Endothelial cell of umbilical vein (primary cell): ENCODE data around the gene TBP. TPM values are rescaled to one million over a fixed set of nuclear protein-coding genes. Genes with fewer than 3 reads are reported as not detected.
"Not testable (repeated sequence)": the region's sequence is repeated elsewhere in the genome, so short reads cannot be mapped to it uniquely, and the experiment has no call there.

Experiments
- BruUV-seq: library from RNA; stranded (reverse); fragments of 400-500 nt; replicated peaks from 2 replicates; lab custom pipeline; 2021; lab: Mats Ljungman, UMichigan
- CTCF ChIA-PET: fragments of 300-600, 350-600 bp; sonication (Branson Sonifier 250); formaldehyde crosslinking; loops from one replicate; lab custom pipeline; 2021; ENCODE audit warnings: antibody characterized with exemption, inconsistent platforms; lab: Charles Lee
- POLR2A ChIA-PET: fragments of 300-600, 350-600 bp; sonication (Branson Sonifier 250); formaldehyde crosslinking; loops from one replicate; lab custom pipeline; 2021; ENCODE audit warnings: antibody characterized with exemption, inconsistent platforms; lab: Charles Lee
- DNase-seq: peaks from one replicate; pipeline ENCODE4 v3.0.0-alpha.2; 2011; ENCODE audit warnings: low read depth, low spot score
- FAIRE-seq: peaks from 2 replicates; lab custom pipeline; 2011; peaks lifted over from hg19 to GRCh38; lab: Jason Lieb, UNC
- H2AFZ ChIP-seq: 2 replicates; pipeline ENCODE4 v1.6.0; 2012; ENCODE audit warnings: low read depth, low read length, control low read depth, inconsistent platforms
- H3K27ac ChIP-seq: 2 replicates; pipeline ENCODE4 v1.5.1; 2011; ENCODE audit warnings: low read depth, mild to moderate bottlenecking, control low read depth, low read length, moderate library complexity; ENCODE audit not compliant: insufficient read depth
- H3K27me3 ChIP-seq, 2 experiments: 2 replicates each; pipeline versions ENCODE4 v1.6.0 to v1.6.1; 2011; ENCODE audit warnings: low read length in 2 of 2, mixed read lengths in 1 of 2; ENCODE audit not compliant: control insufficient read depth in 2 of 2, insufficient read depth in 2 of 2
- H3K36me3 ChIP-seq, 2 experiments: 2 replicates in 1 of 2; 3 replicates in 1 of 2; pipeline ENCODE4 v1.5.1; 2011; ENCODE audit warnings: low read length in 2 of 2, mild to moderate bottlenecking in 1 of 2, moderate library complexity in 1 of 2; ENCODE audit not compliant: control insufficient read depth in 2 of 2, insufficient read depth in 2 of 2; ENCODE audit errors: extremely low read depth in 1 of 2
- H3K4me1 ChIP-seq: 3 replicates; pipeline ENCODE4 v1.5.1; 2011; ENCODE audit warnings: mild to moderate bottlenecking, low read length; ENCODE audit not compliant: control insufficient read depth, insufficient read depth; ENCODE audit errors: extremely low read depth
- H3K4me2 ChIP-seq: 2 replicates; pipeline ENCODE4 v1.6.1; 2011; ENCODE audit warnings: low read length, control low read depth, mixed read lengths; ENCODE audit not compliant: insufficient read depth
- H3K4me3 ChIP-seq, 3 experiments: fragments of 200-600 bp in 1 of 3; sonication (generic), shearing (Covaris generic) in 1 of 3; replicated peaks in 1 of 3; 2 replicates each; pipeline ENCODE4 v1.5.1; 2011 to 2016; ENCODE audit warnings: control low read depth in 3 of 3, low read length in 3 of 3, mild to moderate bottlenecking in 2 of 3, inconsistent platforms in 1 of 3, low read depth in 1 of 3, moderate library complexity in 1 of 3; ENCODE audit not compliant: insufficient read depth in 1 of 3
- H3K79me2 ChIP-seq: 2 replicates; pipeline ENCODE4 v1.6.0; 2012; ENCODE audit warnings: low read length, inconsistent platforms; ENCODE audit not compliant: control insufficient read depth, insufficient read depth
- H3K9ac ChIP-seq: replicated peaks from 2 replicates; pipeline ENCODE3; 2011; ENCODE audit warnings: low read length, control low read depth; ENCODE audit not compliant: insufficient read depth; ENCODE audit errors: extremely low read depth
- H3K9me1 ChIP-seq: replicated peaks from 3 replicates; pipeline ENCODE4 v1.6.0; 2011; ENCODE audit warnings: mild to moderate bottlenecking, low read length; ENCODE audit not compliant: control insufficient read depth, insufficient read depth; ENCODE audit errors: extremely low read depth
- H3K9me3 ChIP-seq: replicated peaks from 2 replicates; pipeline ENCODE4 v1.5.1; 2012; ENCODE audit warnings: low read length, inconsistent platforms; ENCODE audit not compliant: control insufficient read depth, insufficient read depth
- H4K20me1 ChIP-seq: replicated peaks from 2 replicates; pipeline ENCODE3; 2011; ENCODE audit warnings: mild to moderate bottlenecking, low read length; ENCODE audit not compliant: control insufficient read depth, insufficient read depth; ENCODE audit errors: extremely low read depth
- dilution Hi-C: fragments of 300-500 bp; cut with MboI; formaldehyde crosslinking; loops from one replicate; pipeline ENCODE4 v1.15.0; 2019; ENCODE audit warnings: low sequenced_read_pairs; ENCODE audit not compliant: extremely low pct_ligation_motif_present
- intact Hi-C: fragments of 100-400 bp; cut with micrococcal nuclease; formaldehyde crosslinking; loops from one replicate; pipeline ENCODE4 v1.10.0; 2022
- polyA plus RNA-seq, 4 experiments: library from polyadenylated mRNA; depleted of rRNA in 3 of 4; stranded (reverse) in 3 of 4; unstranded in 1 of 4; fragments of >200 nt; gene quantifications; 2 replicates each; pipeline versions ENCODE4 v1.2.1 to v1.2.3, GENCODE V29; 2011 to 2012; ENCODE audit warnings: missing spikeins in 1 of 4
- total RNA-seq: library from RNA; stranded (reverse); gene quantifications from 2 replicates; pipeline ENCODE4 v1.2.3, GENCODE V29; 2021

TBP gene
- total and polyA plus RNA-seq, 2 donors (not counting 3 experiments of a cell fraction or from before 2014, with no cell fraction given), result 17.5 to 17.7 TPM

DNA sequence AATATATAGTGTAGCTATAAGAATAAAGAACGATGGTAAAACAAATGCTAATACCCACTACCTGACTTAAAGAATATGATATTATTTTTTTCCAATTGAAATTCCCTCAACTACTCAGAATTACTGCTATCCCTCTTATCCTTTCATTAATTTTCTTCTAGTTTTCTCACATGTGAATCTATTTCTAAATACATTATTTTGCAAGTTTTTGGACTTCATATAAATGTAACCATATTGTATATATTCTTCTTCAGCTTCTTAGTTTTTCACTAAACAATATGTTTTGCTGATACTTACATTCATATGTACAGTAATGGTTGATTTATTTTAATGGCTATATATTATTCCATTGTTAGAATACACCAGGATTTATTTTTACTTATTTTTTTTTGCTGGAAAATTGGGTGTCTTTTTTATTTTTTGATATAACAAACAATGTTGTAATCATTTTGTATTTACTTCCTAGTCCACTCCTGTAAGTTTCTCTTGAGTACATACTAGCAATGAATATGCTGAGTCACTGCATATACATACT, 61.9 kb downstream of the TBP start:
- dilution Hi-C loops, H3K27ac ChIP-seq, H3K9me3 ChIP-seq, H3K9ac ChIP-seq, H3K4me1 ChIP-seq, H3K4me2 ChIP-seq, H3K9me1 ChIP-seq, DNase-seq, H3K4me3 ChIP-seq, H2AFZ ChIP-seq, intact Hi-C loops, H3K79me2 ChIP-seq, H4K20me1 ChIP-seq, CTCF ChIA-PET, POLR2A ChIA-PET, FAIRE-seq, H3K36me3 ChIP-seq, H3K27me3 ChIP-seq, BruUV-seq: not testable (repeated sequence)

Other genes starting within 250 kb of the TBP start
- gene FAM120B, start 247.6 kb upstream of the TBP start, total RNA-seq, result 28.1 and 28.2 TPM in 2 replicates
- gene FAM120B, start 247.6 kb upstream of the TBP start, polyA plus RNA-seq, result 9.9 and 10.8 TPM in 2 replicates
- 182 and 198 TPM in 2 replicates for gene PSMB1, start 1.1 kb upstream of the TBP start, total RNA-seq
- 471 and 560 TPM in 2 replicates for gene PSMB1, start 1.1 kb upstream of the TBP start, polyA plus RNA-seq
- 60.0 and 67.8 TPM in 2 replicates for gene PDCD2, start 30.3 kb downstream of the TBP start, total RNA-seq
- 43.3 and 53.9 TPM in 2 replicates for gene PDCD2, start 30.3 kb downstream of the TBP start, polyA plus RNA-seq